Inflammatory macrophage treated with lipopolysaccharide for 1 hour (primary cell): Measurements from ENCODE around the gene IARS2.
"Not testable (repeated sequence)": the region's sequence is repeated elsewhere in the genome, so short reads cannot be mapped to it uniquely, and the experiment has no call there.

Source experiments
- DNase-seq, 2 donors: peaks; one replicate each; pipeline ENCODE4 v3.0.0-alpha.2; 2020 to 2022

Gene IARS2

DNA sequence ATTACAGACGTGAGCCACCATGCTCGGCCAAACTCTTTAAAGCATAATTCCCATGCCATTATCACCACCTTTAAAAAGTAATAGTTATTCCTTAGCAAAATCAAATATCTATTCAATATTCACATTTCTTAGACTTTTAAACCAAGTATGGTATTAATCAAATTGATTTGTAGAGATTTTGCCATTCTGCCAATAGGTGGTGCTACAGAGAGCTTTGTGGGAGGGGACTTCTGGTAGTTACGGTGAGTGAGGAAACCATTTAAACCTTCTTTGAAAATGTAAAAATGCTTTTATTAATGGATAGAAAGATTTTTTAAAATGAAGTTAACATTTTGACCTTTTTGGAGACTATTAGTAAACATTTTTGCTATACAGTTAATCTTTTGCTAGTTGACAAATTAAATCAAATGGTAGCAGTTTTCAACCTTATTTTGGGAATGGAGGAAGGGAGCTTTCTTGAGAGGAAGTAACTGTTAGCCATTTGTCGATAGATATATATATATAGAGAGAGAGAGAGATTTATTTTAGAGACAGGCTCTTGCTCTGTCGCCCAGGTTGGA lies 19.3 kb downstream of the IARS2 start:
- peak; percentile 40 to 68 for DNase-seq

DNA sequence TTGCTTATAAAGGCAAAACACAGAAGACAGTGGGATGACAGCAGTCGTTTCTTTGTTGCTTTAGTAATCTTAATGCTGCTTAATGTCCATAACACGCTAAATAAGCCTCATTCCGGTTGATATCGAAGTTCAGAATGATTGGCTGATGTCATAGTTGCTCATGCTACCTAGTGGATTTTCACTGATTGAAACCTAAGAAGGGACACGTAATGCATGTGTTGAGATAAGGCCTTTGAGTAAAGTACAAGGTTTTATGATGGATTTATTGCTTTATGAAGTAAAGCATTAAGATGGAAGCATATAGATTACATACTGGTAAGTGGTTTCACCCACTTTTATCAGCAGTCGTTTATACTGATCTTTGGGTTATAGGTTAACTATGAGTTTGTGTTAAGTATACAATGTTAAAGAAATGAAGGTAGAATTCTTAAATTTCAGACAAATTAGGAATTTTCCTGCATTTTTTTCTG lies 25.1 kb downstream of the IARS2 start:
- no peak for DNase-seq

DNA sequence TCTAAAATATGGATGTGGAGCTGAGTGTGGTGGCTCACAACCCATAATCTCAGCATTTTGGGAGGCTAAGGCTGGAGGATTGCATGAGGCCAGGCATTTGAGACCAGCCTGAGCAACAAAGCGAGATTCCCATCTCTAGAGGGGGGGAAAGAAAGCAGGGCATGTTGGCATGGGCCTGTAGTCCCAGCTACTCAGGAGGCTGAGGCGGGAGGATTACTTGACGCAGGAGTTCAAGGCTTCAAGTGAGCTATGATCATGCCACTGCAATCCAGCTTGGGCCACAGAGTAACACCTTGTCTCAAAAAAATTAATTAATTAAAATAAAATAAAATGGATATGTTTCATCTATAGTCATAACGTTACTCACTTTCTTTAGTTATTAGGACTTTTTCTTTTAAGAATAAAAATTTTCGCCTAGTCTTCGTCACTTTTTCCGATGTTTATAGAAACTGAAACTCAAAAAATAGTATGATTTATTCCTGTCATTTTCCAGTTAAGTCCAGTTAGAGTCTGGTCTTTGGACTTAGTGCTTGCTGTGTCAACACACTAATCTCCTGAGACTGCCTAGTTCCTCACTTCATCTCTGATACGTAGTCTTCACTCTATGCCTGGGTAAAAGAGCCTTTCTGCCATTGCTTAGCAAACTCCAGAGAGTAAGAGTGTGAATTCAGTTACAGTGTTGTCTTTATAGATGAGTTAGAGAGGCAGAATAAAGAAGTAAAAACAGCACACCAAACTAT lies 28.0 kb downstream of the IARS2 start:
- no peak for DNase-seq

DNA sequence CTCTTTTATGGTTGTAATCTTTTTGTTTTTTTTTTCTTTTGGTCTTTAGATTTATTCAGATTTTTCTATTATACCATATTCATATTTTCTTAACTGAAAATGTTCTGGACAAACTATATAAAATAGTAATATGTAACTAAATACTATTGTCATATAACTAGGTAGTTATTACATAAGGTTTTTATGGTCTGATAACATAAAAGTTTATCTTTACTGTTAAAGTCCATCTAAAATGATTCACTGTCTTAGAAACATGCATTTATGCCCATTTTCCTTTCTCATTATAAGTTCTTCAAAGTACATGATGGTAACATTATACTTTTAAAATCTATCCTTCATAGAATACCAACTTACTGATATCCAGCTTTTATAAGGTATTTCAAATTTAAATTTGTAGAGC lies 29.1 kb downstream of the IARS2 start:
- DNase-seq, result no peak

DNA sequence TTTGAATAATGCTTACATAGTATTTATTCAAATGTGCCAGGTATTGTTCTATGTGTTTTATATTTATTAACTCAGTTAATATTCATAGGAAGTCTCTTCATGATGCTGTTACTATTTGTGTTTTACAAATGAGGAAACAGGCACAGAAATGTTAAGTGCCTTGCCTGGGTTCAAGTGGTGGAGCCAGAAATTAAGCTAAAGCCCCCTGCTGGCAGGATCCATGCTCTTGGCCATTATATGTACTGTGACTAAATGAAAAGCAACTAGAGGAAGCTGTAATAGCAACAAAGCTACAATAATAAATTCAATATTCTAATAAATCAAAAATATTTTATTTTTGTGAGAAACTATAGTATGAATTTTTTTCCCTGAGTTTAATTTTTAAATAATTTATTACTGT lies 30.0 kb downstream of the IARS2 start:
- peak; percentile 4 to 10 for DNase-seq

DNA sequence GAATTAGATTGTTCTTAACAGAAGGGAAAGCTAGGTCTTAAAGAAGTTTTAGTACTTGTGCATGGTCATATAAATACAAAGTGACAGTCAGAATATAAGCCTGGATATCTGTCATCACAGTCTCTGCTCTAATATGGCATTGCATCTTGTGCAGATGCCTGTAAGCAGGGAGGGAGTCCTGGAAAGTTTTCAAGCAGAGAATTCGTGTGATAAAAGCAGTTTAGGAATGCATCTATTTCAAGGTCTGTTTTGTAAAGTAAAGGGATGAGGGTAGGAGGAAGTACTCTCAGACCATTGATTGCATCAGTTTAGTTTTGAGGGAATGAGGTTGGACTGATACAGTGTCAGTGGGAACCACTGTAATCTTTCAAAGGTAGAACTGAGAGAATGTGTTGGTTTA lies 30.6 kb downstream of the IARS2 start:
- DNase-seq, result no peak

DNA sequence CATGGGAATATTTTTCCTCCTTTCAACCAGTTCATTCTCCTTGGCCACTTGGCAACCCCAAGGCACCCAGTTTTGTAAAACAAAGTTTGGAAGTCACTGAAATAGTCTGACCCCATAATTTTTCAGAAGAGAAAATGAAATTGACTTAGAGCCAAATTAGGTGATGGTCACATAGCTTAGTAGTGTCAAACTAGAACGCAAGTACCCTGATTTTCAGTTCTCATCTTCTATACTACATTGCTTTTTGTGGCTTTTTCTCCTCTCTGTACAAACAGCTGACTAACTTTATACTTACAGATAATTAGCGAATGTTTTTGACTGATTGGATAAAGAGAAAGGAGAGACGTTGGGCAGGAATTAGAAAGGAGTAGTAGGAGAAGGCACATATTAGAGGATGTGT lies 33.1 kb downstream of the IARS2 start:
- DNase-seq, result no peak

DNA sequence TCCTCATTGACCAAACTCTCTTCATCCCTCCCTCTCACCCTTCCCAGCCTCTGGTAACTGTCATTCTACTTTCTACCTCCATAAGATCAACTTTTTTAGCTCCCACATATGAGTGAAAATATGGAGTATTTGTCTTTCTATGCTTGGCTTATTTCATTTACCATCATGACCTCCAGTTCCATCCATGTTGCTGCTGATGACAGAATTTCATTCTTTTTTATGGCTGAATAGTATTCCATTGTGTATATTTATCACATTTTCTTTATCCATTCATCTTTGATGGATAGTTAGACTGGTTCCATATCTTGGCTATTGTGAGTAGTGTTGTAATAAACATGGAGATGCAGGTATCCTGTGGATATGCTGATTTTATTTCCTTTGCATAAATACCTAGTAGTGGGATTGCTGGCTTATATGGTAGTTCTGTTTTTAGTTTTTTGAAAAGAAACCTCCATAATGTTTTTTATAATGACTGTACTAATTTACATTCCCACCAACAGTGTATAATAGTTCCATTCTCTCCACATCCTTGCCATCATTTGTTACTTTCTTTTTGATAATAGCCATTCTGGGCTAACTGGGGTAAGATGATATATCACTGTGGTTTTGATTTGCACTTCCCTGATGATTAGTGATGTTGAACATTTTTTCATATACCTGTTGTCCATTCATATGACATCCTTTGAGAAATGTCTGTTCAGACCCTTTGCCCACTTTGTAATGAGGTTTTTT lies 35.7 kb downstream of the IARS2 start:
- DNase-seq, result no peak

DNA sequence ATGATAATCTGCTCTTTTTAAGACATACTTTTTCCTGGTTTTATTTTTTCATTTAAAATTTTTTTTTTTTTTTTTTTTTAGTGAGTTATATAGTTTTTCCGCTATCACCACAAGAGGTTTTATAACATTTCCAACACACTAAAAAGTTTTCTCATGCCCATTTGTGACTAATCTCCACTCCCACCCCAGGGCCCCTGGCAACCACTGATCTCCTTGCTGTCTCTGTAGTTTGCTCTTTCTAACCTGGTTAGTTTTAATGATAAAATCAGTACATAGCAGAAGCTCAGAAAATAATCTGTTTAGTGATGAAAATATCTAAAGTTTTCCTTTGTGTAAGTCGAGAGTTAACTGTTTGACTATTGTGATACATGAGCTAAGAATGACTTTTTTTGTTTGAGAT lies 41.8 kb downstream of the IARS2 start:
- DNase-seq, result no peak

DNA sequence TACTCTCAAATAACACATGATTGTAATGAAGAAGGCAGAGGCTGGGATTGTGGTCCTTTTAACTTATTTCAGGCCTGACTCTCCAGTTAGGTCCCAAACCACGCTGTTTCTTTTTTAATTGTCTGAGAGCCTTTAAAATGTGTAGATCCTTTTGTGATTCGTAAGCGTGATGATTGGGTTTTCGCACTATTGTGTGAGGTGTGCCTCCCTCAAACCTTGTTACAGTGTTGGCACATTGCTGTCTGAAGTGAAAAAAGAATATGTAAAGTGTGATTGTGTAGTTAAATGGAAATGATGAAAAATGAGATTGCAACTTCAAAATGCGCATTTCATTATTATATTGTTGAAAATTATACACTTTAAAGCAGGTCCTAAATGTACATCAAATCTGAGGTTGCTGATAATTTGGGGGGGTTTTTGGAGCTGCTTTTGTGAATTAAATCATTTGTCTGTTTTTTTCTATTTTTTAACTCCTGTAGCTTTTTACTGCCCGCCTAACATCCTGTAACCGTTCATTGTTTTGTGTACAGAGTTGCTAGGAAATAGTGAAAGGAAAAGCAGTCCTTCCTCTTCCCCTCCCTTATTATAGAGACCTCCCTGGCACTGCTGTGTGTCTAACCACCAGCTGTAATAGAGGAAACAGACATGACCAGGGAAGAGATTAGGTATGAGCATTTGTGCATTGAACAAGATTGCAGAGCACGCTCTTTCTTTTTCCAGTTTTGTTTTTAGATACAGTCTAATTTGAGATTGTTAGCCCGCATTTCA lies 43.3 kb downstream of the IARS2 start:
- peak in 1 of 2 donors; percentile 5 for DNase-seq

DNA sequence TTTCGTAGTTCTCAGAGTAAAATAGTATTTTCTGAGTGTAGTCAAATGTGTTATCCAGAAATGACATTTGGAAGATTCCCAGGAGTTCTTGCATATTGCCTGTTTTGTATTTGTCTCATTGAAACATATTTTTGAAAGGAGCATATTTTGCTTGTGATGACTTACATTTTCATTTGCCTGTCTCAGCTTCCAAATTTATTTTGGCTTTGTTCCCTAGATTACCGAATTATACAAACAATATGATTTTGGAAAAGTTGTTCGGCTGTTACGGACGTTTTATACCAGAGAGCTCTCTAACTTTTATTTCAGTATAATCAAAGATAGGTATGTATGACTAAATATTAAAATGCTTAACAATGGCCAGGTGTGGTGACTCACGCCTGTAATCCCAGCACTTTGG lies 46.0 kb downstream of the IARS2 start:
- no peak for DNase-seq

DNA sequence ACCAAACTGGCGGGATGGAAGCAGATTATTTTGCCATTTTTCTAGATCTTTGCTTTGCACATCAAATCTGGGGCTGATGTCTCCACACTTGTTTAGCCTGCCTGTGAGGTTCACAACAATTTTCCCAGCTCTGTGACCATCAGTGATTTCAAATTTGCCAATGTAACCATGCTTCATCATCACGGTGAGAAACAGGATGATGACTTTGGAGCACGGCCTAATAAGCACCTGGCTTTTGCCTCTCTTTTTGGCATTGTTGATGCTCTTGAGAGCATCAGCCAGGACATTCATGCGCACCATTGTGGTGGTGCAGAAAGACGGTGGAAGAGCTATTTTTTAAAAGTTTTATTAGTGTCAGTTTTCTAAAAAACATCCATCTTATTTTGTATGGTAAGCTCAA lies 50.1 kb downstream of the IARS2 start:
- DNase-seq, result no peak

DNA sequence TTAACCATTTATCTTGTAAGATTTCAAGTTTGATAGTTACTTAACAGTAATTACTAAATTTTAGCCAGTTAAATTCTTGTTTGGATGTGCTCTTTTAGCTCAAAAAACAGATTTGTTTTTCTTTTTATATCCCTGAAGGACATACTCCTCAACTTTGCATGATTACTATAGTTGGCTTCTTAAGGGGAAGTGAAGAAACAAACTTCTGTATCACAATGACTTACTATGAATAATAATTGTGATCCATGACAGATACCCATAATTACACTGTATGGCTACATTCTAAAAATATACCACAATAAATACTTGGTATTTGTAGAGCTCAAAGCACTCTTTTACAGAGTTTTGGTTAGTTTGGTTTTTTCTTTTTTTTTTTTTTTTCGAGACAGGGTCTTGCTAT lies 55.8 kb downstream of the IARS2 start:
- no peak for DNase-seq

DNA sequence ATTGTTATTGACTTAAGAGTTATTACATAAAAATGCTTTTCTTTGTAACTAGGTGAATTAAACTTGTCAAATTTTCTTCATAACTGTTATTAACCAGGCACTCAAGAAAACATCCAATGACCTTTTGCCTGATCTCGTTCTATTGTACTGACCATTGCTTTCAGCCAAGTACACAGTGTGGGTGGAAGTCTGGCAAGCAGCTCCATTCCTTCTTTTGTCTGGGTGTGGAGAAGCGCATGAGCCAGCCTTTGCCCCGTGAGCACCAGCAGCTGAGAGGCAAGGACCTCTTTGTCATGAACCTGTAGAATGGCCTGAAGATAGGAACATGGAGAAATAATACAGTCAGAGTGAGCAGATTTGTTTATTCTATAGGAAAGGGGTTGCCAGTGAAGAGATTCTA lies 57.5 kb downstream of the IARS2 start:
- no peak for DNase-seq

DNA sequence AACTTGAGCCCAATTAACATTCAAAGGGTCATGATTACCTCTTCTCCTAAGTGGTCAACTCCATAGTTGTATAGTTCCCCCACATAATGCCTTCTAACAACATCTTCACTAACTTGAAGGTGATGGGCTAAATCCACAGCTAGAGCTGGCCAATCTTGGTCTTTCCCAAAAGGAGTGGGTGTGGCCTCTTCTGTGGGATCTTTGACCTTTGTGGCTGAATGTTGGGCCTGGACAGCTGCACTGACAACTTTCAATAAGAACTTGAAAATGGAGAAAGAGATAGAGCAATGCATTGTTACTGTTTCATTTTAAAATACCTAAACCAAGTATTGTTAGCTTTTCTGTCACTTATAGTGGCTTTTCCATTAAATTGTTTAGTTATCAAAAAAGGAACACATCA lies 59.2 kb downstream of the IARS2 start:
- DNase-seq, result no peak

DNA sequence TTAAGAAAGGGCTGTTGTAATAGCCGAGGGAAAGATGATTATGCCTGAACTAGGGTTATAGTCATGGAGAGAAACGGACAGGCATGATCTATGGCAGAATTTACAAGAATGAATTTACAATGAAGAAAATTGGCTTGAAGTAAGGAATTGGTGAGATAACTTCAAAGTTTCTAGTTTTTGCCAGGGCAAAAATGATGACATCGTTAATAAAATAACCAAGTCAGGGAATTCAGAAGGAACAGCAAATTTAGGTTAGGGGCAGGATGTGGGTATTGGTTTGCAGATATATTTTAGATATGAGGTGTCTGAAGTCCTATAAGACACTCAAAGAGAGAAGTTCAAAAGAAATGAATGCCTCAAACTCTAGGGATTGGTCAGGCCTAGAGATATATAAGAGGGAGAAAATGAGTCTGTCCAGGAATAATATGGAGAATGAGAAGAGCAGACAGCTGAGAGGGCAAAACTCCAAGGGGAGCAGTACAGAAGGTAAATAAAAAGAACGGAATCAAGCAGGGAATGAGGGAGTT lies 62.8 kb downstream of the IARS2 start:
- no peak for DNase-seq

DNA sequence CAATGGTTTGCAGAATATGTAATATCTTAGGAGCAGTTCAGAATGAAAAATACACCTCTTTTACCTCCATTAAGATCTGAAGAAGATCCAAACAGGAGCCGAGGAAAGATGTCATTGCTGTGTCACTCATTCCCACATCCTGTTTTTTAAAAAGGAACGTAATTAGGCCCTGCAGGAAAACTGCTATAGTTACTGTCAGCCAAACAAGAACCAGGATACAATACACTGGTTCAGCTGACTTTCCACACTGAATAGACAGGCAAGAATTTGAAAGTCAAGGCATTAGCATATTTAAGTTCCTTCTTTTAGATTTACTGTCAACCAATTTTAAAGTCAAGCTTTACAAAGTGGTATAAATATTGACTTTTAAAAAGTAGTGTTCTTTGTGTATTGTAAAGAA lies 63.8 kb downstream of the IARS2 start:
- no peak for DNase-seq

DNA sequence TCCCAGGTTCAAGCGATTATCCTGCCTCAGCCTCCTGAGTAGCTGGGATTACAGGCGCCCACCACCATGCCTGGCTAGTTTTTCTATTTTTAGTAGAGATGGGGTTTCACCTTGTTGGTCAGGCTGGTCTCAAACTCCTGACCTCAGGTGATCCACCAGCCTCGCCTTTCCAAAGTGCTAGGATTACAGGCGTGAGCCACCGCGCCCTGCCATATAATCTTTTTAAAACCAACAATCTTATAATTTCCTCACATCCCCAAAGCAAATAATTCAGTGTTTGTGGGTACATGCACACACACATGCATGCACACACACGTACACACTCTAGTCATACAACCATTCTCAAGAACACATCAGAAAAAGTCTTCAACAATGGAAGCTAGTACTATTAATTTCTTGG lies 64.6 kb downstream of the IARS2 start:
- DNase-seq, result not testable (repeated sequence)

DNA sequence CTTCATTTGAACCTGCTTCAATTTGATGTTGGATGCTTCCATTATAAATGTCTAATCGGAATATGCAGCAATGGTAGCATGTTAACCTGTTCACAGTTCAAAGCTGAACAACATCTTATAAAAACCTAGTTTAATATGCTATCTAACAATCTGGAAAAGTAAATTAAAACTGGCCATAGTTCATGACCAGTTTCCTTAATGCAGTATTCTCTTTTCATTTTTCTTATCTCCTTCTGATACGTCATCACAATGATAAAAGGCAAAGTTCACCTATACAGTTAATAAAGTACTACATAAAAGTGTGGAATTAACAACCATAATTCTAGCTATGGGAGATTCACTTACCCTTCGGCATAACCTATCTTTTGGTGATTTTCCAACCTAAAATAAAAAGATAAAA lies 65.1 kb downstream of the IARS2 start:
- DNase-seq, result no peak

DNA sequence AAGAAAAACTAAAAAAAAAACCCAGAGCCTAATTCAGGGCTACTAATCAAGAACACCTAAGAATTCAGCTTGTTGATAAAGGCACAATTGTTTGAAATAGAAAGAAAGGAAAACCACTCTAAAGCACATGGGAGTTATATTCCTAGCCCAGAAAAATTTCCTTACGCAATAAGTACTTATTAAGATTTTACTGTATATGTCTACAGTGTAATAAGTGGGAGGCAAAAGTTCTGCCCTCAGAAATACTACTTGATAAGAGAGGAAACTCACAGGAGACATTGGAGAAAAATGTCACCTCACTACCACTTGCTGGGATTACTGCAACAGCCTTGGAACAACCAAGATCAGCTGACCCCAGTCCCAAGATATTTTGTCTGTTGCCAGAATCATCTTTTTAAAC lies 66.1 kb downstream of the IARS2 start:
- DNase-seq, result no peak

DNA sequence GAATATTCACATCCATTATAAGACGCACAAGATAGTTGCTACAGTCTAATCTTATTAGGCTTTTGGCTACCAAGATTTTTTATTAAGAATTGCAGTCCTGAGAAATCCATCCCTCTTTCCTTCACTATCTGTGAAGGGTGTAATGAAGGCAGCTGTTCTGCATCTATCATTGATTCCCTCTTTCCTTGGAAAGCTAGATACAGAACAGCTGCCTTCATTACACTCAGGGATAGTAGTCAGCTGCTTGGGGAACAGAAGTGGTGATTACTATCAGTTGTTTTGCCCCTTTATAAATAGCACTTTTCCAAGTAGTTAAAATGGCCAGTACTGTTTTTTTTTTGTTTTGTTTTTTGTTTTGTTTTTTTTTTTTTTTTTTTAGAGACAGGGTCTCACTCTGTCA lies 70.2 kb downstream of the IARS2 start:
- DNase-seq, result no peak

DNA sequence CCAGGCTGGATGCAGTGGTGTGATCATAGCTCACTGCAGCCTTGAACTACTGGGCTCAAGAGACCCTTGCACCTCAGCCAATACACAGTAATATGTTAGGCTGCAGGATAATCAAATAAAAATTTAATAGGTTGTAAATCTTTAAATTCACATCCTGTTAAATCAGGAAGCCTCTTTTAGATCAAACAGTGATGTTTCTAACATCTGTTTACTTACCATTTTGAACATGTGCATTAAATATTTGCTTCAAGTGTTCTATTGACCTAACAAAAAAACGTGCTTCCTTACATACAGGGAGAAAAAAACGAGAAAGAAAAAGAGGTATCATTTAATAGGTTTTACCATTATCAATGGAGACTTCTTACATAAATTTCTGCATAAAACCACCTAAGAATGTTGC lies 70.6 kb downstream of the IARS2 start:
- DNase-seq, result no peak

DNA sequence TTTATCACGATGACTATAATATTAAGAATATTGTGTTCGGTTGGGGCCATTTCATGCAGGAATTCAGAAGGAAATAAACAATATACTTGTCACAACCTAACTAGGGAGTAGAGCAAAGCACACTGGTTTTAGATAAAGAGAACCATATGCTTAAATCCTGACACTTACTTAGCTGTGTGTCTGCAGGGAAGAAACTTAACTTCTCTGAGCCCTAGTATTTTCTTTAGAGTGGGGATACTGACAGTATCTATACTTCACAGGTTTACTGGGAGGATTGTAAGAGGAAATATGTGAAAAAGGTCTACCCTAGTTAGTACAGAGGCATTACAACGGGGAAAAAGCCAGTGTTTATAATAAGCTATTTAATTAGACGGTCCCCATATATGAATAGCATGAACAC lies 72.9 kb downstream of the IARS2 start:
- DNase-seq, result no peak
